Stimulated activated CD4-positive, alpha-beta T cell treated with anti-CD3 and anti-CD28 coated beads, TNF-alpha, amount 100 ng/mL, for 48 hours (primary cell): ENCODE results near the gene MCC.

Experiments
- DNase-seq, 3 donors: peaks; one replicate each; pipeline ENCODE4 v3.0.0-alpha.2; 2020; ENCODE audit warnings: low read depth in 3 of 3

MCC gene

DNA sequence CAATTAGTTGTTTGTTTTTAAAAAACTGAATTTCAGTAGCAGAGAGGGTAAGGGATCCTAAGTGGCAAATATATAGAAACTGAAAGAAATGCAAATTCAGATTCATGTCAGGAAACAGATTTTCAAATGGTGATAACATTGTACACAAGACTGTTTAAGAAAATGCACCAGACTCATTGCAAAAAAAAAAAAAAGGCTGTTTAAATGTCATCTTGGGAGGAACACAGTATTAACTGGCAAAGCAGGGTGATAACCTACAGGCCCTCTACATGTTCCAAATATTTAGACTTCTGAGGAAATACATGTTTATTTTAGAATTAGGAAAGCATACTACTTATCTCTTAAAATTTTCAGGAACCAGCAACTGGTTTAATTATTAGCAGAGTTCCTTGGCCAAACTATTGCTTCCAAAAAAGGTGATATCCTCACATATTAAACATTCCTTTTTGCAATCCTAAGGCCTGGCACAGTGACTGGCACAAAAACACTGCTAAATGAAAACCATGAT, 167.9 kb downstream of the MCC start:
- no peak for DNase-seq

DNA sequence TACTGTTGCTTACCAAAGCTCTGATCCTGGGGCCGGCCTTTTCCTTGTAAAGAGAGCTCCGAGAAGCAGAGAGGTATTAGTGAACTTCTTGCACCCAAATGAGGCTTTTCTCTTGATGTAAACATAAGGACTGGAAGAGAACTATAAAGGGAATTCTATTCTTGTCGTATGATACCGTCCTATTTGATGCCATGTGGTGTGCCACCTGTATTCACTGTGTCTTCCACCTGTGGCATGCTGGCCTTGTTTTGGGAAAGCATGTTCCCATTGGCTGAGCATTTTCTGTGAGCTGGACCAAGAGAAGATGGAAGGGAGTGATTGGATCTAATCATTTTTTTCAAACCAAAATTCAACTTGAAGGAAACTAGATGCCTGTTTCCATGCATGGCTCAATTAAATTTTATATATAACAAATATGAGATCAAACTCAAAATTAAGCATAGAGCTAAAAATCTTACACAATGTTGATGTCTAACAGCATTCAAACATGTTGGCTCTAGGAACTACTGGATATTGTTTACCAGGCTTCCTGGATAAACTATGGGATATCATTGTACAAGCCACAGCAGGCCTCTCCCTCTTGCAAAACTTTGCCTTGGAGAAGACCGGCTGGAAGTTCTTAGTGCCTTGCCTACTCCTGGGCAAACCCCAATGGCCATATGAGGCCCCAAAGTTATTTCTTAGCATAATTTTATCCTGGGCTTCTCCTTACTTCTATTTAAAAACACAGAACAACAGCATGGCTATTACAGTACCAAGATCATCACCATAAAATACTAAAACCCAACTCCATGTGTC, 168.8 kb downstream of the MCC start:
- no peak for DNase-seq

DNA sequence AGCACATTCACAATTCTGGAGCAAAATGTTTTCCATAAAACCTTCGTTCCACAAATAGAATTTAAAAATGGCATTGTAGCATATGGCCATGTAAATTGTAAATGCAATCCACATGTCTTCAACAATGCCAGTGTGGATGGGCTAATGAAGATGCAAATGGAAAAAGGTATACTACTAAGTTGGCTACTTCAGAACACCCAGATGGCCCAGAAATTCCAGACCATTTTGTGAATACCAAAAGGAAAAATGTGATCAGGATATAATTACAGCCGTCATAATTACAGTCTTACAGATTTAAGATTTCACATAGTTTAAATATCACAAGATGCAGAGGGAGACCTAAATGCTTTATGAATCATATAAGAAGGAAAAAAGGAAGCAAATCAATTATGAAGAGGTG, 170.6 kb downstream of the MCC start:
- DNase-seq, result no peak

DNA sequence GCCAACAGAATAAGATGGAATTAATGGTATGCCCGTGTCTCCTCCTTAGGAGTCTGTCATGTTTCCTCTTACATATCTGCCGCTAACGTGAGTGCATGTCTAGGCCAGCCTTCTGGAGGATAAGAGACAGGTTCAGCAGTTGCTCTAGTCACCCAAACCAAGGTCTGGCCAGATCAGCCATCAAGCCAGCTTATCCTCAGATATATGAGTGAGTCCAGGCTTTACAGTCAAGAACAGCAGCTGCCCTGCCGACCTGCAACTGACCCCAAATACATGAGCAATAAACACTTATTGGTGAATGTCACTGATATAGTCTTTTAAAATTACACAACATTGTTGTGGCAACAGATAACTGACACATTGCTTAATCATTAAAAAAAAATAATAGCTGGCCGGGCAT, 177.0 kb downstream of the MCC start:
- no peak for DNase-seq

DNA sequence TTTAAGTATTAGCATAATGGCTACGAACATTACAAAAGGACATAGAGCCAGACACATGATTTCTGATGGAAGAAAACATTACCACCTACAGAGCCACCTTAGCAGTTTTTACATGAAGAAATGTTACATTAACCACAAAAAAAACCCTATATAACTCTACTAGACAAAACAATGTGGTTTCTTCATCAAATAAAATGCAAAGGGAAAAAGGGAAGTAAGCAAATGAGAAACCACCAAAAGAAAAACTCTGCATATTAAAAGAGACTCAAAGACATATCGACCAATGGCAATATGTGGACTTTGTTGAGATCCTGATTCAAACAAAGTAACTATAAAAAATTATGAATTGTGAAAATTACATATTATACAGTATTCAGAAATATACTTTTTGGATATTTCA, 186.1 kb downstream of the MCC start:
- no peak for DNase-seq

DNA sequence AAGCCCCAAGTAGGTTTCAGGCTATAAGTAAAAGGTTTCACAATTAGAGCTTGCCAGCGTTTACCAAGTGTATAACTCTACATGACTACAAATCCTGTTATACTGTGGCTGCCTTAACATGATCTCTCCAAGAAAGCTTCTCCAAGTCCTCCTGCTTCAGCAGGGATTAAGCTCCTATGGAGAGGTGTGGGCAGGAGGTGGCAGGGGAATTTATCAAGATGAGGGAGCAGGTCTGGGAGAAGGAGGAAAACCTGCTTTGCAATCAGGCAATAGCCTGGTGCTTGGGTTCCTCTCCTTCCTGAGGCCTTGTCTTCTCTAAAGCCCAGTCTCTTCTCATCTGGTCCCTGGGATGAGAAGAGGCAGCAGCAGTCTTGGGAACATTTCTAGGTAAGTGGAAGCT, 188.7 kb downstream of the MCC start:
- no peak for DNase-seq

DNA sequence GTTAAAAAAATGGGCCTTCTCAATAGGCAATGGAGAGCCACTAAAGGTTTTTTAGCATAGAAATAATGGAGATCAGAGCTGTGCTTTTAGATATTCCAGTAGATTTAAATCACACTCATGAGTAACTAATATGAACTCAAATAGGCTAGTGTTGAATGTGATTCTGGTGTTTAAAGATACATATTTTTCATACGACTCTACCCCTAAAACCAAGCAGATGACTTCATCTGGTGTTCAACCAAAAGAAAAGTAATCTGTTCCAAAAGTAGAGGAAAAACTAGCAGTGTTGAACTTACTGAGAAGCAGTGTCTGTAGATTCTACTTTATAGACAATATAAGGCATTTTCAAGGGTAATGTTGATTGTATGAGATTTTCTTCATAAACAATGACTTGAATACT, 191.6 kb downstream of the MCC start:
- no peak for DNase-seq

DNA sequence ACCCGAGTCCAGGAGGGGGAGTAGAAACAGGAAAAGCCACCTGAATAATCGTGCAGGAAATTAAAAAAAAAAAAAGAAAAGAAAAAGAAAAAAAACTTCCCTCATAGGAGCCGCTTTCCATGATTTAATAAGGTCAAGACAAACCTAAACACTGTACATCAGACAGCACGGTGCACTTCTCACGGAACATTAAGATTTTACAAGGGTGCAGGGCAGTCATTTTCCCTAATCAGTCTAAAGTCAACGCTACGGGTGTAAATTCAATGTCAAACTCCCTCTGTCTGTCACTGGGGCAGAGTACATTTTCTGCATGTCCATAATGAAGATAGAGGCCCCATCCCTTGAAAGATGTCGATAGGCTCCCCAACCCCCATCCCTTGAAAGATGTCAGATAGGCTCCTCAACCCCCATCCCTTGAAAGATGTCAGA, 193.1 kb downstream of the MCC start:
- no peak for DNase-seq

DNA sequence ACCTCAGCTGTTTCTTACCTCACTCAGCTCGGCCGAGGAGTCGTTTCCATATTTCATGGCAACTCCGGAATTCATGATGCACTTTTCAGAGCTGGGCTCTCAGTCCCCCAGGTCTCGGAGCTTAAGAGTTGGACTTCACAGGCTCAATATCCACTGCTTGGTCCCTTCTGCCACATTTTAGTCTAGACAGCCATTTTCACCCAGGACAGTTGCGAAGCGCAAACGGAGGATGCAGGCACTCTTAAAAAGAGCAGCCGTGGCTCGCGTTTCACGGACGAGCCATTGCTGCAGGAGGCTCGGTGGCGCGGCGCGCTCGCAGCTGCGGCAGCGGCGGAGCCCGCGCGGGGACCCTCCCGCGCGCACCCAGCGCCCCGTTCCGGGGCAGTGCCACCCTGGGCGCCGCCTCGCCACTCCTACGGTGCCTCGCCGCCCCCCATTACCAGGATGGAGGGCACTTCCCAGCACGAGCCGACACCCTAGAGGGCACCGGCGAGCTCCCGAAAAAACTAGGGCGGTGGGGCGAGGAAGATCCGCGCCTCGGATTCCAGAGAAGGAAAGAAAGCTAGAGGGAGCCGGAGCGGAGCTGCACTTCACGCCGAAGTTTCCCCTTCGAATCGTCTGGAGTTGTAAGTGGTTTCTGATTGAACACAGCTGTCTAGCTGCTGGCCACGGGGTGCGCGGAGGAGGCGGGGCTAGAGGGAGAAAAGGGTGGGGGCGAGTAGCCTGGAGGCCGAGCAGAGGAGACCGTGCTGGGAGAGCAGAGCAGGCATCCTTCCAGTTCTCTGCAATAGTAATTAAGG, 193.7 kb downstream of the MCC start:
- peak; percentile 43 to 73 (median 57) for DNase-seq

DNA sequence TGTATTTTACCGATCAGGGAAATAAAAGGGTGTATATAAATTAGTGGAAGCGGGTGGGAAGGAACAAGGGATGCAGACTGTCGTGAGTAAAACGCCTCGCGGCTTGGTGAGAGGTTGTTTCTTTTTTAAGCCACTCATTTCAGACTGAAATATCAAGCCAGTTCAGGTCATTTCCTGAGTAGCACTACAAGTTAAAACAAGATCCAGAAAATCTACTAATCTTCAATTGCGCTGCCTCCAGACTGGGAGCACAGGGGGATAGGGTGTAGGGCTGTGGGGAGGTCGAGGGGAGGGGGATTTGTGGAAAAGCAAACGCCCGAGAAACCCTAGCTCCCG, 194.3 kb downstream of the MCC start:
- peak in 1 of 3 donors; percentile 8 for DNase-seq

DNA sequence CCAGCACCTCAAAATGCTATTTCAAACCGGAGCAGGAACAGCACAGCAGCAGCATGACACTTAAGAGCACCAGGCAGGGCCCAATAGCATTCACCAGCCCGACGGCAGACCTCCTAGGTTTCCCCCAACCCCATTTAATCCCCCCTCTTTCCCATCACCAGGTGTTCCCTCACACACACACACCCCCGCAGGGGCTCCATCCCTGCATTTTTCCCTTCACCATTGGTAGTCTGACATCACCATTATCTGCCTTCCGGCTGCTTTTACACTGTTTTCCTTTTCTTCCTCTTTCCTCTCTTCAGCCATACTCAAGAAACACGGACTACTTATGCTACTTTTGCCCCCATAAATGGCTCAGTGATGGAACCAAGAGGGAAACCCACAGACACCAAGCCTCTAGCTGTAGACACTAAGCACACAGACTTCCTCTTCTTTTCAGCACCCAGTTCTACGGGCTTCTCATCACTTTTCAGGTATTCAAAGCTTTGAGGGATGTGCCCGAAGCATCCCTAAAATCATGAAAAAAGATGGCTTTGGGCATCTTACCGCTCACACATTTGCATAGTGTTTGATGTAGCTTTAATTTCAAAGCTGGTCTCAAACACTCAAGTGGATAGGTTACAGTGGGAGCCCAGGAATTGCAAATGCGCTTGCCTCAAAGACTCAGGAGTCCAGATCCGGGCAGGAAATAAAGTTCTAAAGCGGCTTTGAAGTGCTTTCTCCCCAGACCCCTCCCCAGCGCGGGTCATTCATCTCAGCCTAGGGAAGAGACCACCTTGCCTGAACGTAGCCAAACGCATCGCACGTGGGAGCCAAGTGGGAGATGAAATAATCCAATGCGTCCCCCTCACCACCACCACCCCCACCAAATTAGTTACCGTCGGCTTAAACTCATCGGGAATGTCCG, 194.9 kb downstream of the MCC start:
- DNase-seq, result no peak

DNA sequence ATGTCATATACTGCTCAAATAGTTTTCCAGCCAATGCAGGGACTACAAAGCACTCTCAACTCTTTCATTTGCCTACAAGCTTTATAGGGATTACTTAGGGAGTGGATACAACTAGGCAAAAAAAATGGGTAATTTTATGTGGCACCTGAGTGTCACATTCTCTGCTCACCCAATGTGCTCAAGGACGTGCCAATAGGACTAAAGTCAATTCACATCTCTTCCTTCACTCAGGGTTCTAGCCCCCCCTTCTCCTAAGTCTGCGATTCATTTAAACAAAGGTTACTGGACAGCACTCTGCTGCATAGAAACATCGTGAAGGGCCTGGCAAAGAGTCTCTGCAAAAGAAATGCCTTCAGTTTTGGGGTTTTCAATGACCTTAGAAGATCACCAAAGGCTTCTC, 195.8 kb downstream of the MCC start:
- no peak for DNase-seq

DNA sequence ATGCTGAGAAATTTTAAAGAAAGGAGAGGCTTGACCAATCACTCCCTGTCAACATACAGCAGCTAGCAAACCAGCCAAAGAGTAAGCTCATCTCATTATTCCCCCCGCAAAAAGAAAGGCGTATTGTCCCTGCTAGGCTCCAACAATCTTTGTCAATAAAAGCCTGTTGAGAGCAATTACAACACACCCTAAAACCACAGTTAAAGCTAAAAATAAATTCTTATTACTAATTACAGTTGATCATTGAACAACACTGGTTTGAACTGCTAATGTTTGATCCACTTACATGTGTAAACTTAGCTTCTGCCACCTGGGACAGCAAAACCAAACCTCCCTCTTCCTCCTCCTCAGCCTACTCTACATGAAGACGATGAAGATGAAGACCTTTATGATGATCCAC, 204.7 kb downstream of the MCC start:
- no peak for DNase-seq

DNA sequence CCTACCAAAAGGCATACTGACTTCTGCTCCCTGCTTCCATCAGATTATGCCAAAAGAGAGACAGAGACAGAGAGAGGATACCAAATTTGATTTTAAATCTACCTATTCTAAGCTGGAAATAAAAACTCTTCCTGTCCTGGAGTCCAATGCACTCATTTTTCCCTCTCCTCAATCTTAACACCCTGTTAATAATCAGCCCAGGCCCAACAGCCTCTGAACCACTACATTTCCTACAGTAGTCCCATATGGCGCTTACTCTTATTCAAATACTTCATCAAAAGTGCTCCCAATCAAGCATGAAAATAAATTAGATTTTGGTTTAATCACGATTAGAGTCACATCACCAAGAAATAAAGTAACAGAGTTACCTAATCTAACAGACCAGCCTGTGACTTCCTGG, 205.8 kb downstream of the MCC start:
- no peak for DNase-seq

DNA sequence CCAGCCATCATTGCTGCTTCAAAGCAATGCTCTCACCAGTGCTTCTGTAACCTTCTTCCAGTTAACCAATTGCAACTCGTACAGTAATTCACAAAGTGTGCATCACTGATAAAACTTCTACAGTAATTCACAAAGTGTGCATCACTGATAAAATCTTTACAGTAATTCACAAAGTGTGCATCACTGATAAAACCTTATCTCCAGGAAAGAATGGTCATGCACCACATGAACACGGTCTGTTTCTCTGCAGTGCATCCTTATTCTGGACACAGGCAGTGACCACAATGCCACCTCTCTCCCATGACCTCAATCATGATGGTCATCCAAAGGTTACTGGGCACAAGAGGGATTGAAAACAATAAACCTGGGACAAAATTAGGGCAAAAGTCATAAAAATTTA, 207.1 kb downstream of the MCC start:
- DNase-seq, result no peak

DNA sequence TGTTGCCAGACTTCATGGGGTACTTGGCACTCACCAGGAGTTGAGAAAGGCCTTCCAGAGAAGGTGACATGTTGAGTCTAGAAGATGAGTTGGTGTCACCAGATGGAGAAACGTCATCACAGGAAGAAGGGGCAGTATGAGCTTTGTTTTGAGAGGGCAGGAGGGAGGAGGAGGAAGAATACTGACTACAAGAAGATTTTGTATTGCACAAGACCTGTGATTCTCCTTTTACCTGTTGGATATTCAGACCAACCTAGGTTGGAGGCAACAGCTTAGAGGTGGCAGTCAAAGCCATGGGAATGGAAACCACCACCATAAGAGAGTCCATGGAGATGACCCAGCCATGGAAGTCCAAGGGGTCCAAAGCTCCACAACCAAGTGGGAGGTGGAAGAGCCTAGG, 207.7 kb downstream of the MCC start:
- no peak for DNase-seq

DNA sequence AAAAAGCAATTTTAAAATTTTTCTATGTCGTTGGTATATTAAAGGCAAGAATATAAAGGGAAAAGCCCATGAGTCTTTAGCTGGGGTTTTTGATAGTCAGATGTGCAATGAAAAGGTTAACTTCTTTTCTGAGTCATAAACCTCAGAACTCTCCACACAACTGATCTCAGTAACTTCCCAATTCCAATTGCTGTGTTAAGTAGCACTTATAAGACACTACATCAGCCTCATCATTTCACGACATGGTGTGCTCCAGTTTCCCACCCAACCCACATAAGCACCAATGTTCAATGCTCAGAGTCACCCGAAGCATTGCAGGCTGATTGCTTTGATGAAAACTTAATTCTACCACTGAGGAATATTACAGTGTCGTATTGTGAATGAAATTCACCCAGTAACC, 209.3 kb downstream of the MCC start:
- no peak for DNase-seq

DNA sequence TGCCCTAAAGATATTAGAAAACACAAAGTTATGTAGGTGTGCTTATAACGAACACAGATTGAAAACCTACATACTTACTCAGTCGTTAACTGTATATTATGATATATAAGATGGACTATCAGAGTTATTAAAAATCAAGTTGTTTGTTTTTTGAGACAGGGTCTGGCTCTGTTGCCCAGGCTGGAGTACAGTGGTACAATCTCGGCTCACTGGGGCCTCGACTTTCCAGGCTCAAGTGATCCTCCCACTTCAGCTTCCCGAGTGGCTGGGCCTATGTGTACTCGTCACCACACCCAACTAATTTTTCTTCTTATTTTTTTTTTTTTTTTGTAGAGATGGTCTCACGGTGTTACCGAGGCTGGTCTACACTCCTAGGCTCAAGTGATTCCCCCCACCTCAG, 211.8 kb downstream of the MCC start:
- DNase-seq, result no peak

DNA sequence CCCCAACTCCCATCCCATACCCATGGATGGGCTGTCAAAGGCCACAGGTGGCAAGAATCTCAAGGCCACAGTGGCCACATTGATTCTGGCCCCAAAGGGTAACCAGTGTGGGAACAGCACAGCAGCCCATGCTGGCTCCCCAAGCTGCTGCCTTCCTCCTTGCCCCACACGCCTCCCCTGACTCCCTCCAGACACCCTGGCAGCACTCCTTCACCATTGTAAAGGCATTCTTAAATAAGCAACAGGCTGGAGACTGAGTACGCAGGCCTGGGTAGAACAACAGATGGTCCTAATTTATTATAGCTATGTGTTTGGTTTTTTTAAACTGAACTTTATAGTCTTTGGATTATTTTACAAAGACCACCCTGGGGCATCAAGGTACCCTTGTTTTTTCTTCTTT, 212.3 kb downstream of the MCC start:
- DNase-seq, result no peak

DNA sequence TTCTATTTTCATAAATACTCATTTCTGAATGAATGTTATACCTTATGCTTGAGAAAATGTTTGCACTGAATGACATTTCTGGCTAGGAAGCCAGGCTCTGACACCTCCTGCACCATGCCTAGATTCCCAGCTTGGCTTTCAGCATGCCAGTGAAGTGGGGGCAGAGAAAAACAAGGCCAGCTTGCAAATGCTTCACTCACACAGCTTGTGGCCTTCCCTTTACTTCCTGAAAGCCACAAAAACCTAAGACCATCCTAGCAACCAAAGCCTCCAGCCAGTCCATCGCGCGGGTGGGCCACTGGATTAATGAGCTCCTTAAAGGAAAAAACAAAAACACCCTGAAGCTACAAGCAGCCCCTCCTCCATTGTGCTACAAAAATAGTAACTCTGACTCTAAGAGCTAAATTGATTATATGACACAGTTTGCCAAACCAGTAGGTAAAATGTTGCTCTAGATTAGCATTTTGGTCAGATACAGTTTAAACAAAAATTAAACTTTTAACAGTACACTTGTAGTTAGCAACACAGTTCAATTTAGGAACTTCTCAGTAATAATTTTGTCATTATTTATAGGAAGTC, 213.3 kb downstream of the MCC start:
- no peak for DNase-seq

DNA sequence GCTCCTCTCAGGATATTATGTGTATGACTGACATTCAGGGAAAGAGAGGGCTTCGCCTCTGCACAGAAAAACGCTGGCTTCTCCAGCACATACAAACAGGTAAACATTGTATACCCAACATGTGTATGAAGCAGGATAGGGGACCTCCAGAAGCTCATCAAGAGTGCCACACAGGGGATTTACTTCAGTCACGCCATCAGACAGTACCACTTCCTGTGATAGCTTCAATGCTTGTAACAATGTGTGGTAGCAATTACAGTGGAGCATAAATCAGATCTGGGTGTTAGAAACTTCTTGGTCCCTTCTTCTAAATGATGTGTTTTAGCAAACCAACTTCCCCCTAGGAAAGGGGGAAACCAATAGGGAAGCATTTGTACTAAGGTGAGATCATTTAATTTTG, 214.3 kb downstream of the MCC start:
- DNase-seq, result no peak
